ENCODE measurements around the gene SPATA33. TPM values are rescaled to one million over a fixed set of nuclear protein-coding genes. Genes with fewer than 3 reads are reported as not detected.

Gene SPATA33
- total RNA-seq, 4 donors from 2014 or later, result 2.6 to 12.2 (median 5.8) TPM; not detected in 1

- no peaks in the 10 kb centered on the region for H3K27me3 ChIP-seq
- intact Hi-C loops (cut with DNase I; ENCODE audit: low total_unique reads), result no loop called here
- no peak for DNase-seq
- no peak overlapping the region for H3K4me3 ChIP-seq
- H3K4me1 ChIP-seq, result no peaks in the 10 kb centered on the region
- H3K27ac ChIP-seq, result no peak overlapping the region
- H3K9me3 ChIP-seq, result no peaks in the 10 kb centered on the region
- H3K36me3 ChIP-seq, result no peaks in the 10 kb centered on the region
- no peak for TF ChIP-seq POLR2A (IDR thresholded peaks at IDR 0.05)
- no peak for TF ChIP-seq CTCF (IDR thresholded peaks at IDR 0.05)
Measured at GRCh38 chr16:89710709-89711564, 53.3 kb downstream of the SPATA33 start.

GRCh38 chr16:89711601-89712273 is 54.1 kb downstream of the SPATA33 start:
- Histone ChIP-seq H3K9me3 (no peaks in the 10 kb centered on the region), H3K27me3 (no peaks in the 10 kb centered on the region), H3K36me3 (no peaks in the 10 kb centered on the region), H3K4me1 (no peaks in the 10 kb centered on the region), H3K27ac (no peak overlapping the region), H3K4me3 (peak overlapping the region in 1 of 2 donors; percentile 10)
- intact Hi-C loops (cut with DNase I; ENCODE audit: low total_unique reads), result no loop called here
- no peak for TF ChIP-seq CTCF (IDR thresholded peaks at IDR 0.05)
- TF ChIP-seq POLR2A (IDR thresholded peaks at IDR 0.05), result no peak
- DNase-seq, result no peak

GRCh38 chr16:89712274-89712781 is 54.7 kb downstream of the SPATA33 start:
- intact Hi-C loops (cut with DNase I; ENCODE audit: low total_unique reads), result no loop called here
- no peak for TF ChIP-seq POLR2A (IDR thresholded peaks at IDR 0.05)
- no peak for TF ChIP-seq CTCF (IDR thresholded peaks at IDR 0.05)
- H3K27me3 ChIP-seq, result no peaks in the 10 kb centered on the region
- no peak overlapping the region for H3K27ac ChIP-seq
- H3K4me3 ChIP-seq, result no peak overlapping the region
- H3K4me1 ChIP-seq, result no peaks in the 10 kb centered on the region
- no peaks in the 10 kb centered on the region for H3K36me3 ChIP-seq
- DNase-seq, result no peak
- no peaks in the 10 kb centered on the region for H3K9me3 ChIP-seq

- DNase-seq, result no peak
- Histone ChIP-seq H3K27ac (no peak overlapping the region), H3K9me3 (no peaks in the 10 kb centered on the region), H3K4me1 (no peaks in the 10 kb centered on the region), H3K36me3 (no peaks in the 10 kb centered on the region), H3K27me3 (no peaks in the 10 kb centered on the region), H3K4me3 (no peak overlapping the region)
- TF ChIP-seq CTCF (IDR thresholded peaks at IDR 0.05) (no peak), POLR2A (IDR thresholded peaks at IDR 0.05) (no peak)
- intact Hi-C loops (cut with DNase I; ENCODE audit: low total_unique reads), result no loop called here
Measured at GRCh38 chr16:89716493-89716892, 58.9 kb downstream of the SPATA33 start.

Data from uterus (tissue), 4 donors.